ENCODE measurements around the gene TMEM201.

GRCh38 chr1:9598316-9598700, 9.6 kb downstream of the TMEM201 start:
- TF ChIP-seq MAX (CRISPR knock-in tag; IDR thresholded peaks at IDR 0.05) (no peak), E2F1 (CRISPR knock-in tag; IDR thresholded peaks at IDR 0.05) (no peak), TEAD1 (CRISPR knock-in tag; IDR thresholded peaks at IDR 0.05) (no peak), CTCF (IDR thresholded peaks at IDR 0.05) (no peak), RELA (CRISPR knock-in tag; IDR thresholded peaks at IDR 0.05; ENCODE audit: borderline replicate concordance) (no peak), EMX1 (CRISPR knock-in tag; IDR thresholded peaks at IDR 0.05) (no peak), ATF2 (CRISPR knock-in tag; IDR thresholded peaks at IDR 0.05; ENCODE audit: borderline replicate concordance, low read depth) (no peak), USF2 (CRISPR knock-in tag; IDR thresholded peaks at IDR 0.05) (no peak), NFYB (CRISPR knock-in tag; conservative IDR thresholded peaks at IDR 0.05; ENCODE audit: low read depth) (no peak), TP53 (CRISPR knock-in tag; IDR thresholded peaks at IDR 0.05) (no peak), SP1 (CRISPR knock-in tag; conservative IDR thresholded peaks at IDR 0.05) (no peak), NR1H2 (CRISPR knock-in tag; IDR thresholded peaks at IDR 0.05) (no peak), E2F5 (CRISPR knock-in tag; IDR thresholded peaks at IDR 0.05) (no peak)

All from WTC11 (cell line).